HG03280 (cell line): Measurements from ENCODE around the gene RPUSD3.
A peak's percentile ranks its signal among the peaks of the same experiment; 100 is the strongest.

Experiments used
- ATAC-seq: cut with Tn5 transposase; IDR thresholded peaks from one replicate; pipeline ENCODE4 v1.9.1; 2021; ENCODE audit warnings: mild to moderate bottlenecking, moderate library complexity; ENCODE audit not compliant: unreplicated experiment

The RPUSD3 gene

GRCh38 chr3:9834520-9835380 lies 9.1 kb downstream of the RPUSD3 start:
- ATAC-seq, result no peak

GRCh38 chr3:9833078-9833477 lies 10.7 kb downstream of the RPUSD3 start:
- ATAC-seq, result no peak

GRCh38 chr3:9831253-9831652 lies 12.6 kb downstream of the RPUSD3 start:
- no peak for ATAC-seq

GRCh38 chr3:9828801-9829755 lies 14.7 kb downstream of the RPUSD3 start:
- ATAC-seq, result no peak

GRCh38 chr3:9826815-9827573 lies 16.8 kb downstream of the RPUSD3 start:
- no peak for ATAC-seq

- no peak for ATAC-seq
Observed at GRCh38 chr3:9825451-9826040, 18.3 kb downstream of the RPUSD3 start.

GRCh38 chr3:9820946-9821345 lies 22.9 kb downstream of the RPUSD3 start:
- ATAC-seq, result no peak

- no peak for ATAC-seq
Observed at GRCh38 chr3:9820543-9820942, 23.3 kb downstream of the RPUSD3 start.

GRCh38 chr3:9818666-9819335 lies 25.0 kb downstream of the RPUSD3 start:
- no peak for ATAC-seq

GRCh38 chr3:9817436-9817835 lies 26.4 kb downstream of the RPUSD3 start:
- no peak for ATAC-seq

- no peak for ATAC-seq
Observed at GRCh38 chr3:9815986-9816385, 27.8 kb downstream of the RPUSD3 start.

GRCh38 chr3:9812870-9813483 lies 30.8 kb downstream of the RPUSD3 start:
- no peak for ATAC-seq

- no peak for ATAC-seq
Observed at GRCh38 chr3:9810846-9811245, 33.0 kb downstream of the RPUSD3 start.

- ATAC-seq, result no peak
Observed at GRCh38 chr3:9810433-9810770, 33.4 kb downstream of the RPUSD3 start.

- peak; percentile 43 for ATAC-seq
Observed at GRCh38 chr3:9809615-9810432, 34.0 kb downstream of the RPUSD3 start, which contains the start of gene TTLL3. TTLL3 (plus strand) TSS chr3:9810262; CDS start chr3:9810662, 400 bp downstream.

- no peak for ATAC-seq
Observed at GRCh38 chr3:9809239-9809614, 34.6 kb downstream of the RPUSD3 start.

- ATAC-seq, result peak; percentile 54
Observed at GRCh38 chr3:9808345-9809037, 35.3 kb downstream of the RPUSD3 start.

GRCh38 chr3:9807981-9808344 lies 35.8 kb downstream of the RPUSD3 start:
- no peak for ATAC-seq
